SK-N-MC (cell line): ENCODE data around the gene SPART.

Experiments used
- EZH2 ChIP-seq: fragments of 200-600 bp; sonication (generic); IDR thresholded peaks from one replicate; pipeline ENCODE4 v1.6.1; 2017; ENCODE audit warnings: antibody characterized with exemption
- POLR2AphosphoS5 ChIP-seq: IDR thresholded peaks from 2 replicates; pipeline ENCODE4 v1.6.1; 2012; ENCODE audit warnings: mild to moderate bottlenecking, low read depth, low read length, borderline replicate concordance

DNA sequence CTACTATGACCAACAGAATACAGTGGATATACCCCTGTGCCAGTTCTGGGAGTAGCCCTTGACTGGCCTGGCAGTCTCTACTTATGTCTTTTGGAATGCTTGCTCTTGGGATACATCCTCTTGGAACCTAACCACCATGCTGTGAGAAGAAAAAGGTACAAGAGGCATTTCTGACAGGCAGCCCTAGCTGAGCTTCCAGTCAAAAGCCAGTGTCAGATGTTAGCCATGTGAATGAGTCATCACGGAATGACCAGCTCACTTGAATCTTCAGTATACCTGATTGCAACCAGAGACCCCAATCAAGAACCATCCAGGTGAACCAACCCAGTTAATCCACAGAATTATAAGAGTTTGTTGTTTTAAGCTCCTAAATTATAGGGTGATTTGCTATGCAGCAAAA lies 52.7 kb downstream of the SPART start:
- TF ChIP-seq POLR2AphosphoS5, result no peak
- no peak for TF ChIP-seq EZH2
